Hepatocyte (in vitro differentiated cells): Measurements from ENCODE around the gene LAMC2.
"Not testable (repeated sequence)": the region's sequence is repeated elsewhere in the genome, so short reads cannot be mapped to it uniquely, and the experiment has no call there.

Source experiments
- EZH2 ChIP-seq: fragments of 200-600 bp; sonication (generic); IDR thresholded peaks from 2 replicates; pipeline ENCODE4 v1.6.1; 2016; ENCODE audit warnings: antibody characterized with exemption, mild to moderate bottlenecking, borderline replicate concordance
- TF ChIP-seq, protein P1 (sequence below): fragments of 200-600 bp; sonication (generic); IDR thresholded peaks from 2 replicates; pipeline ENCODE4 v1.5.1; 2016; ENCODE audit warnings: antibody characterized with exemption, mild to moderate bottlenecking; ENCODE audit not compliant: poor library complexity

DNA sequence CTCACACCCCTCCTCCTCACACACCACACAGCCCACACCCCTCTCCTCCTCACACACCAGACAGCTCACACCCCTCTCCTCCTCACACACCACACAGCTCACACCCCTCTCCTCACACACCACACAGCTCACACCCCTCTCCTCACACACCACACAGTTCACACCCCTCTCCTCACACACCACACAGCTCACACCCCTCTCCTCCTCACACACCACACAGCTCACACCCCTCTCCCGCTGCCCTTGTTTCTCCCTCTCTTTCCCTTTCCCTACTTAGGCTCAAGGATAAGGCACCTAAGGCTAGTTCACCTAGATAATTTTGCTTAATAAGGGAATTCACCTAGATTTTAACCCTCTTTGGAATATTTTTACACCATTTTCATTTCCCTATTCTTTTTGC, 36.0 kb upstream of the LAMC2 start:
- TF ChIP-seq EZH2 = not testable (repeated sequence)
- TF ChIP-seq, protein P1, sequence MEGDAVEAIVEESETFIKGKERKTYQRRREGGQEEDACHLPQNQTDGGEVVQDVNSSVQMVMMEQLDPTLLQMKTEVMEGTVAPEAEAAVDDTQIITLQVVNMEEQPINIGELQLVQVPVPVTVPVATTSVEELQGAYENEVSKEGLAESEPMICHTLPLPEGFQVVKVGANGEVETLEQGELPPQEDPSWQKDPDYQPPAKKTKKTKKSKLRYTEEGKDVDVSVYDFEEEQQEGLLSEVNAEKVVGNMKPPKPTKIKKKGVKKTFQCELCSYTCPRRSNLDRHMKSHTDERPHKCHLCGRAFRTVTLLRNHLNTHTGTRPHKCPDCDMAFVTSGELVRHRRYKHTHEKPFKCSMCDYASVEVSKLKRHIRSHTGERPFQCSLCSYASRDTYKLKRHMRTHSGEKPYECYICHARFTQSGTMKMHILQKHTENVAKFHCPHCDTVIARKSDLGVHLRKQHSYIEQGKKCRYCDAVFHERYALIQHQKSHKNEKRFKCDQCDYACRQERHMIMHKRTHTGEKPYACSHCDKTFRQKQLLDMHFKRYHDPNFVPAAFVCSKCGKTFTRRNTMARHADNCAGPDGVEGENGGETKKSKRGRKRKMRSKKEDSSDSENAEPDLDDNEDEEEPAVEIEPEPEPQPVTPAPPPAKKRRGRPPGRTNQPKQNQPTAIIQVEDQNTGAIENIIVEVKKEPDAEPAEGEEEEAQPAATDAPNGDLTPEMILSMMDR = not testable (repeated sequence)
